Naive B cell (primary cell): ENCODE measurements around the gene CDK9. TPM values are rescaled to one million over a fixed set of nuclear protein-coding genes. Genes with fewer than 3 reads are reported as not detected.

Experiments used
- ATAC-seq, 2 donors: fragments of 150-1000 bp; cut with Tn5 transposase; 2 replicates each; pipeline ENCODE4 v1.10.0; 2021; ENCODE audit warnings: low read depth in 2 of 2, mild to moderate bottlenecking in 2 of 2, moderate library complexity in 2 of 2
- DNase-seq: peaks from one replicate; pipeline ENCODE4 v3.0.0; 2022
- H3K27ac Mint-ChIP-seq, 6 donors: one replicate each; pipeline ENCODE4 v1.8.0; 2020 to 2022; ENCODE audit warnings: mild to moderate bottlenecking in 6 of 6, mixed read lengths in 6 of 6, moderate library complexity in 5 of 6, inconsistent platforms in 2 of 6
- H3K27me3 Mint-ChIP-seq, 3 donors: one replicate each; pipeline ENCODE4 v1.8.0; 2021 to 2022; ENCODE audit warnings: mixed read lengths in 3 of 3, mild to moderate bottlenecking in 1 of 3
- H3K36me3 Mint-ChIP-seq, 2 donors: one replicate each; pipeline ENCODE4 v1.8.0; 2020 to 2022; ENCODE audit warnings: mixed read lengths in 2 of 2, inconsistent platforms in 1 of 2, mild to moderate bottlenecking in 1 of 2
- H3K4me1 Mint-ChIP-seq, 3 donors: one replicate each; pipeline ENCODE4 v1.8.0; 2020 to 2022; ENCODE audit warnings: mixed read lengths in 3 of 3, inconsistent platforms in 1 of 3, mild to moderate bottlenecking in 1 of 3, moderate library complexity in 1 of 3
- H3K4me3 Mint-ChIP-seq, 8 donors: one replicate each; pipeline ENCODE4 v1.8.0; 2020 to 2022; ENCODE audit warnings: mild to moderate bottlenecking in 8 of 8, mixed read lengths in 8 of 8, moderate library complexity in 8 of 8, inconsistent platforms in 2 of 8
- H3K9me3 Mint-ChIP-seq, 7 donors: one replicate each; pipeline ENCODE4 v1.8.0; 2020 to 2022; ENCODE audit warnings: mixed read lengths in 7 of 7, mild to moderate bottlenecking in 5 of 7, inconsistent platforms in 2 of 7, moderate library complexity in 1 of 7
- polyA plus RNA-seq, 6 donors: library from polyadenylated mRNA; unstranded; fragments of 300-500 nt; fragmentation: Illumina TruSeq; gene quantifications; one replicate each; pipeline ENCODE4 v1.2.3, GENCODE V29; 2021; ENCODE audit warnings: low read depth in 6 of 6

The CDK9 gene
- 10 to 100 TPM; 37.3 to 88.8 (median 43.2) TPM for polyA plus RNA-seq

GRCh38 chr9:127785933-127786772 is at the start of gene CDK9:
CDK9 (plus strand) TSS chr9:127786034; CDS start chr9:127786149, 115 bp downstream.
- peaks cover 5 to 14% of the 10 kb centered on the region in 2 donors for H3K36me3 Mint-ChIP-seq
- H3K27ac Mint-ChIP-seq, result peak within 1 kb of the TSS; percentile 94 to 98 (median 98)
- peak; percentile 95 for DNase-seq
- H3K27me3 Mint-ChIP-seq, result no peaks in the 10 kb centered on the region
- H3K4me3 Mint-ChIP-seq, result peak within 1 kb of the TSS; percentile 85 to 95 (median 90)
- H3K4me1 Mint-ChIP-seq, result peaks cover 51 to 63% (median 59%) of the 10 kb centered on the region in 3 donors
- ATAC-seq, result peak; percentile 69 to 74
- H3K9me3 Mint-ChIP-seq, result no peaks in the 10 kb centered on the region

GRCh38 chr9:127738666-127739065 is 47.2 kb upstream of the CDK9 start:
- Mint-ChIP-seq H3K4me3 (peak overlapping the region in 1 of 8 donors; percentile 16), H3K27ac (peak overlapping the region in 2 of 6 donors; percentile 87 to 89), H3K36me3 (no peaks in the 10 kb centered on the region), H3K27me3 (no peaks in the 10 kb centered on the region), H3K9me3 (no peaks in the 10 kb centered on the region), H3K4me1 (peaks cover 6 to 15% (median 7%) of the 10 kb centered on the region in 3 donors)
- no peak for DNase-seq
- ATAC-seq, result no peak

GRCh38 chr9:127739614-127740330 is 46.1 kb upstream of the CDK9 start:
- Mint-ChIP-seq H3K36me3 (no peaks in the 10 kb centered on the region), H3K27ac (peak overlapping the region in 1 of 6 donors; percentile 56), H3K9me3 (no peaks in the 10 kb centered on the region), H3K4me1 (peaks cover 2 to 6% (median 3%) of the 10 kb centered on the region in 3 donors), H3K27me3 (no peaks in the 10 kb centered on the region), H3K4me3 (no peak overlapping the region)
- DNase-seq, result no peak
- ATAC-seq, result no peak

- ATAC-seq, result no peak
- H3K27me3 Mint-ChIP-seq, result no peaks in the 10 kb centered on the region
- no peak for DNase-seq
- H3K27ac Mint-ChIP-seq, result peak overlapping the region in 3 of 6 donors; percentile 2 to 83 (median 59)
- H3K36me3 Mint-ChIP-seq, result no peaks in the 10 kb centered on the region
- peaks cover 0 to 6% (median 0%) of the 10 kb centered on the region in 3 donors for H3K4me1 Mint-ChIP-seq
- no peak overlapping the region for H3K4me3 Mint-ChIP-seq
- no peaks in the 10 kb centered on the region for H3K9me3 Mint-ChIP-seq
Measured at GRCh38 chr9:127741831-127742434, 43.9 kb upstream of the CDK9 start.

- Mint-ChIP-seq H3K27ac (peak overlapping the region in 2 of 6 donors; percentile 65 to 73), H3K36me3 (no peaks in the 10 kb centered on the region)
Measured at GRCh38 chr9:127742435-127743088, 43.3 kb upstream of the CDK9 start.

GRCh38 chr9:127744398-127745110 is 41.3 kb upstream of the CDK9 start:
- H3K36me3 Mint-ChIP-seq, result no peaks in the 10 kb centered on the region
- H3K27ac Mint-ChIP-seq, result peak overlapping the region in 2 of 6 donors; percentile 24 to 89
- H3K27me3 Mint-ChIP-seq, result no peaks in the 10 kb centered on the region
- DNase-seq (no peak), ATAC-seq (no peak)
- peaks cover 0 to 11% (median 0%) of the 10 kb centered on the region in 3 donors for H3K4me1 Mint-ChIP-seq
- no peaks in the 10 kb centered on the region for H3K9me3 Mint-ChIP-seq
- H3K4me3 Mint-ChIP-seq, result no peak overlapping the region

More at GRCh38 chr9:127742435-127743088, 43.3 kb upstream of the CDK9 start:
- Mint-ChIP-seq H3K4me3 (no peak overlapping the region), H3K27me3 (no peaks in the 10 kb centered on the region), H3K4me1 (peaks cover 0 to 8% (median 0%) of the 10 kb centered on the region in 3 donors), H3K9me3 (no peaks in the 10 kb centered on the region)
- no peak for ATAC-seq
- no peak for DNase-seq

GRCh38 chr9:127746959-127747569 is 38.8 kb upstream of the CDK9 start:
- Mint-ChIP-seq H3K27ac (peak overlapping the region in 1 of 6 donors; percentile 23), H3K4me1 (peaks cover 0 to 11% (median 7%) of the 10 kb centered on the region in 3 donors), H3K27me3 (no peaks in the 10 kb centered on the region), H3K36me3 (peaks cover 0 to 4% of the 10 kb centered on the region in 2 donors), H3K9me3 (no peaks in the 10 kb centered on the region), H3K4me3 (no peak overlapping the region)
- ATAC-seq (no peak), DNase-seq (no peak)

GRCh38 chr9:127749090-127749787 is 36.6 kb upstream of the CDK9 start:
- Mint-ChIP-seq H3K4me3 (peak overlapping the region in 1 of 8 donors; percentile 84), H3K9me3 (no peaks in the 10 kb centered on the region), H3K27me3 (no peaks in the 10 kb centered on the region), H3K4me1 (peaks cover 10 to 23% (median 10%) of the 10 kb centered on the region in 3 donors), H3K27ac (peak overlapping the region in 1 of 6 donors; percentile 47), H3K36me3 (peaks cover 0 to 4% of the 10 kb centered on the region in 2 donors)
- DNase-seq, result no peak
- no peak for ATAC-seq

GRCh38 chr9:127751269-127752054 is 34.4 kb upstream of the CDK9 start:
- peaks cover 0 to 4% of the 10 kb centered on the region in 2 donors for H3K36me3 Mint-ChIP-seq
- ATAC-seq (no peak), DNase-seq (no peak)
- no peaks in the 10 kb centered on the region for H3K27me3 Mint-ChIP-seq
- H3K4me1 Mint-ChIP-seq, result peaks cover 10 to 17% (median 10%) of the 10 kb centered on the region in 3 donors
- no peak overlapping the region for H3K4me3 Mint-ChIP-seq
- H3K27ac Mint-ChIP-seq, result peak overlapping the region in 1 of 6 donors; percentile 63
- H3K9me3 Mint-ChIP-seq, result no peaks in the 10 kb centered on the region

- Mint-ChIP-seq H3K27ac (peak overlapping the region in 4 of 6 donors; percentile 54 to 90 (median 83)), H3K36me3 (peaks cover 0 to 4% of the 10 kb centered on the region in 2 donors), H3K9me3 (no peaks in the 10 kb centered on the region), H3K27me3 (no peaks in the 10 kb centered on the region), H3K4me3 (no peak overlapping the region), H3K4me1 (peaks cover 10 to 12% (median 10%) of the 10 kb centered on the region in 3 donors)
- DNase-seq, result no peak
- ATAC-seq, result no peak
Measured at GRCh38 chr9:127753148-127753547, 32.7 kb upstream of the CDK9 start.

- Mint-ChIP-seq H3K36me3 (peaks cover 2 to 4% of the 10 kb centered on the region in 2 donors), H3K4me1 (peaks cover 11 to 15% (median 13%) of the 10 kb centered on the region in 3 donors), H3K27ac (peak overlapping the region in 2 of 6 donors; percentile 33 to 60), H3K27me3 (no peaks in the 10 kb centered on the region), H3K9me3 (no peaks in the 10 kb centered on the region), H3K4me3 (no peak overlapping the region)
- DNase-seq, result no peak
- no peak for ATAC-seq
Measured at GRCh38 chr9:127753622-127754021, 32.2 kb upstream of the CDK9 start.
